ENCODE measurements around the gene COL9A2.
"Not testable (repeated sequence)": the region's sequence is repeated elsewhere in the genome, so short reads cannot be mapped to it uniquely, and the experiment has no call there.

Gene COL9A2

DNA sequence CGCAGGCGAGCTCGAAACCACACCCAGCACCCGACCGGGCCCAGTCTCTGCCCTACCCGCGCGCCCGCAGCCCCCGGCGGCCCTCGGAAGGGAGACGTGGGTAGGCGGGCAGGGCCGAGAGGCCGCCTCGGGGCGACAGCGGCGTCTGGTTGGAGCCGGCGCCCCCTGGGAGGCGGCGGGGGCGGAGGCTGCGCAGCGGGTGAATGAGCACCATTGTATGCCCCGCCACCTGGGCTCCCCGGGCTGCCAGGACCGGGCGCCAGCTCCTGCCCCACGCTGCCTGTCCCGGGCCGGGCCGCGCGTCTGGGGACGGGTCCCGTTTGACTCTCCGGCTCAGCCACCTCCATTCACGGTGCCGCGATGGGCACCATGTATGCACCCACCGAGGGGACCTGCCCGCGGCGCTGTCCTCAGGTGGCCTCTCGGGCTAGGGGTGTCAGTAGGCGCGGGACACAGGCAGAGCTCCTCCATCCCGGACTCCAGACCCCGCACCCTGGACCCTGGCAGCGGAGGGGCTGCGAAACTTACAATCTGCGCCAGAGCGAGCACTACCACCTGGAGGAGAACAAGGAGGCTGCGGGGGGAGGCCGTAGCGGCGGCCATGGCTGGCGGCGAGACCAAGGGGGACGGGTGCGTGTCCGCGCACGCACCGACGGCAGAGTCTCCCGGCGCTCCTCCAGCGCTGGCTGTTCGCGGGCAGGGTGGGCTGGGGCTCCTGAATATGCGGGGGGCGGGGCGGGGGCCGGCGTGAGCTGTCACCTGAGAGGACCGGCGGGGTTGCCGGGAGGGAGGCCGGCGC, at the start of gene COL9A2:
Gene COL9A2 (minus strand): TSS at position 692 of the 799 bp plus-strand sequence. CDS start 89 bp downstream, at position 603.
- peak in 52 of 58 donors; percentile 10 to 89 (median 72) for DNase-seq

DNA sequence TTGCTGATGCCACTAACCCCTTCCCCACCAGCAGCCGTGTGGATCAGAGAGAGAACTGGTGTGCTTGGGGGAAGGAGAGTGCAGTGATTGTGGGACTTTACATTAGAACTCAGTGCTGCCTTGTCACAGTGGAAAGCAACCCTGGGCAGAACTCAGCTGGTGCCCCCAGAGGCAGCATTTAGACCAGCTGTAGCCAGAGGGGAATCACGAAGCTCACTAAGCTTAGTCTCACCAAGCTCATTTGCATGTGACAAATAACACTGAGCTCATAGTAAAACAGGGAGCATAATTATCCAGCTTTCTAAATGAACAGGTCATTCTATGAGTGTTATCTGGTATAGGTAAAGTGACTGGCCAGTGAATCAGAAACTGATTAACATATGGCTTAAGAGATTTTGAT, 46.6 kb upstream of the COL9A2 start:
- no peak for DNase-seq

DNA sequence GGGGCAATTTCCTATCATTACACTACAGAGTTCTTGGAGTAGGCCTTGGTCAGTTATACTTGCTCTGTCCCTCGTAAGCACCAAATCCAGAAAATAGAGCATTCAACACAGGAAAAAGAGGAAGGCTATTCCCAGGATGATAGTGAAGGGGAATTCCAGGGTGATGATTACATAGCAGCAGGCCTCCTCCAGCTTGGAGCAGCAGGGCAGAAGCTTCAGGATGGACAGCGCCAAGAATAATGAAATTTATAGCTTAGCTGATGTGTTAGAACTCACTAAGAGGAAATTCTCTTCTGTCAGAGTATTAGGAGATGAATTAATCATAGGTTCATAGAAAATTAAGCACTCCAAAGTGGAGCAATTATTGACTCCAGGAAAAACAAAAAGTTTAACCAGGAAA, 45.6 kb upstream of the COL9A2 start:
- no peak for DNase-seq

DNA sequence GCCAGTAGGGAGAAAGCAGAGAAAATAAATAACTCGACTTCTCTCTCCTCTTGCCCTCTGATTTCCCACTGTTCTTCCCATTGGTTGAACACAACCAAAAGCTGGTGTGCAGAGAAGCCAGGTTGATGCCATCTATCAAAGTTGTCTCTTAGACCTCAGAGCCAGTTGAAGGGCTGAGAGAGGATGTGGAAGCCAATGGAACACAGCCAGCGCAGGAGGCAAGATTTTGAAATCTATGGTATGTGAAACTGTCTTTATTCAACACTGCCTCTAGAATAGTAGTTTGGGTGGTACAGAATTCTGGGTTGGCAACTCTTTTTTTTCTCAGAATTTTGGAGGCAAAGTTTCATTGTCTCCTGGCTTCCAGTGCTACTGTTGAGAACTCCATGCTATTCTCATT, 45.1 kb upstream of the COL9A2 start:
- no peak for DNase-seq

DNA sequence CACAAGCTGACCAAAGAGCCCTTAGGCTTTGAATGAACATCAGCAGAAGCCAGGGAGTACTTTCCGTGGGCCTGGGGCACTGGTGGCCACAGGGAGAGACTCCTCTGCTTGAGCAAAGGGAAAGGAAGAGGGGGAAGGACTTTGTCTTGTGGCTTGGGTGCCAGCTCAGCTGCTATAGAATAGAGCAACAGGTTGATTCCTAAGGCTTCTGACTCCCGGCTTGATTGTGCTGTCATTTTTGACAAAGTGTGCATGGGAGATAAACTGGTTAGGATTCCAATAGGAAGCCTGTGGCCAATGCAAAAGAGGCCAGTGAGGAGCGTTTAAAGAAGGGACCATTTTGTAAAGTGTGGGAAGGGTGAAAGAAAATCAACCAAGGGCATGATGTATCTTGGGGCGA, 44.6 kb upstream of the COL9A2 start:
- DNase-seq = no peak

DNA sequence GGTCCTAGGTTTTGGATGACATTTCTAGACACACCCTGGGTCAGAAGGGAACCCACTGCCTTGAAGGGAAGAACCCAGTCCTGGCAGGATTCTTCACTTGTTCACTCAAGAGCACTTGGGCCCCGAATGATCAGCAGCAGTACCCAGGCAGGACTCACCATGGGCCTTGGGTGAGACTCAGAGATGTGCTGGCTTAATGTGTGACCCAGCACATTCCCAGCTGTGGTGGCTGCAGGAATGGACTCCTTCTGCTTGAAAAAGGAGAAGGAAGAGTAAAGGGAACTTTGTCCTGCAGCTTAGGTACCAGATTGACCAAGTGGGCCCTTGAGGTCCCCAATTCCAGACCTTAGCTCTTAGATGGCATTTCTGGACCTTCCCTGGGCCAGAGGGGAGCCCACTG, 44.1 kb upstream of the COL9A2 start:
- DNase-seq = no peak

DNA sequence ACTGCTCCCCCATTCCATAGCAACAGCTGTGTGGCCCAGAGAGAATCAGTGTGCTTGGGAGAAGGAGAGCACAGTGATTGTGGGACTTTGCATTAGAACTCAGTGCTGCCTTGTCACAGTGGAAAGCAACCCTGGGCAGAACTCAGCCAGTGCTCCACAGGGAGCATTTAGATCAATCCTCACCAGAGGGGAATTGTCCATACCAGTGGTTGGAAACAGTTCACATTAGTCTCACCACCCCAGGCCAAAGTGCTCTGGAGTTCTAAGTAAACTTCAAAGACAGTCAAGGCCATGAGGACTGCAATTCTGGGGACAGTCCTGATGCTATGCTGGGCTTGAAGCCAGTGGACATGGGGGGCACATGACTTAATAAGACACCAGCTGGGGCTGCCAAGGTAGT, 43.5 kb upstream of the COL9A2 start:
- no peak for DNase-seq

DNA sequence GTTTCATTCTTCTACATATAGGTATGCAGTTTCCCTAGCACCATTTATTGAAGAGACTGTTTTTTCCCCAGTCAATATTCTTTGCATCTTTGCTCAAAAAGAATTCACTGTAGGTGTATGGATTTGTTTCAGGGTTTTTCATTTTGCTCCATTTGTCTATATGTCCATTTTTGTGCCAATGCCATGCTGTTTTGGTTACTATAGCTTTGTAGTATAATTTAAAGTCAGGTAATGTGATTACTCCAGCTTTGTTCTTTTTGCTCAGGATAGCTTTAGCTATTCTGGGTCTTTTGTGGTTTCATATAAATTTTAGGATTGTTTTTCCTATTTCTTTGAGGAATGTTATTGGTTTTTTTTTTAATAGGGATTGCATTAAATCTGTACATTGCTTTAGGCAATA, 40.5 kb upstream of the COL9A2 start:
- no peak for DNase-seq

DNA sequence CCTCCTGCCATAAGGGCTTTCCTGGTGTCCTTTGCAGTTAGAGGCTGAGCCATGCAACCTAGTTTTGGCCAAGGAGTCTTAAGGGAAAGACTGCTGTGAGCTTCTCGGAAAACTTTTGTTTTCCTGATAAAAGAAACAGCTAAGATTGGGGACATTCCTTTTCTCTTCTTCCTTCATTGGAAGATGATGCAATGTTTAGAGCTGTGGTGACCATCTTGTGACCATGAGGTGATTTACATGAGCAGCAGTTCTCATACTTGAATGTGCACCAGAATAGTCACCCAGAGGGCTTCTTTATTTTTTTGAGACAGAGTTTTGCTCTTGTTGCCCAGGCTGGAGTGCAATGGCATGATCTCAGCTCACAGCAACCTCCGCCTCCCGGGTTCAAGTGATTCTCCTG, 36.0 kb upstream of the COL9A2 start:
- no peak for DNase-seq

DNA sequence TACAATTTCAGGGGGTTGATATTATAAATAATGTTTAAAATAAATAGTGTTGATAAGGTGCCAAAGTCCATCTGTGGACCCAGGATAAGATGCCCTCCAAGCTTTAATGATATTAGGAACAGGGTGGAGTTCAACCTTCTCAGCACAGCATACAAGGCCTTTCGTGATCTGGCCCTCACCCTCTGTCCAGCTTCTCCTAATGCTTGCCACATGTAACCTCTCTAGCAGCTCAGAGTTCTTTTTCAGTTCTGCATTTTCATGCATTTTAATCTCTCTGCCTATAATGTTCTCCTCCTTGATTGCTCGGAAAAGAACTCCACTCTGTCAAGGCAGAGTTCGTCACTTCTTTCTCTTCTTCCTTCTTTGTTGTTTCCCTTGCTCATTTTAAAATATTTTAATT, 35.0 kb upstream of the COL9A2 start:
- no peak for DNase-seq

DNA sequence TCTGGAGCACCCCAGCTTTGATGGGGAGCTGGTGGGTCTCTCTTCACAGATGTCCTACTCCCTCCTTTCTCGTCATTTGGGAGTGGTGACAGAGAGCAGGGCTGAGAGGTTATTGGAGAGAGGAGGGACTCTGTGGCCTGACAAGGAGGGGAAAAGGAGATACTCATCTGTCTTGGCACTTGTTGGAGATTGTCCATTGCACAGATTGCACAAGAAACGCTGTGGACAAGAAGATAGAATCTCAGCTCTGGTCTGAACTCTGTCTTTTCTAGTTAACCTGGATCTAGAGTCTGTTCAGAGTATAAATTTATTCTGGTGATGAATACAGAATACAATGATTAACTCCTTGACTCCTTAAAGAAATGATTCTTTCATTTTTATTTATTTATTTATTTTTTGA, 34.0 kb upstream of the COL9A2 start:
- no peak for DNase-seq

DNA sequence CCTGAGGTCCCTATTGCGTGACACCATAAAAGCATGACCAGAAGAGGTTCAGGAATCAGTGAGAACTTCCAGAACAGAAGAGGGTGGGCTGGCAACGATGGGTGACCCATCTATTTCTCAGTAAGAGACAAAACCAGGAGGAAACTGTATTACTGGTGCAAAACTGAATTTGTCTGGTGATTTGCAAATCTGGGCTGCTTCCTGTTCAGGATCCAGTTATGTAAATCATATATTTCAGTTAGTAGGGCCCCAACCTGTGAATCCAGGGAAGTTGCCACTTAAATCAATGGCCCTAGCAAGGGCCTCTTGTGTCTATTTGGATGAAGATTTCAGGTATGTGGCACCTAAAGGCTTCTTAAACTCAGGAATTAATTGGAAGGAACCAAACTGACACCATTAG, 33.3 kb upstream of the COL9A2 start:
- no peak for DNase-seq

DNA sequence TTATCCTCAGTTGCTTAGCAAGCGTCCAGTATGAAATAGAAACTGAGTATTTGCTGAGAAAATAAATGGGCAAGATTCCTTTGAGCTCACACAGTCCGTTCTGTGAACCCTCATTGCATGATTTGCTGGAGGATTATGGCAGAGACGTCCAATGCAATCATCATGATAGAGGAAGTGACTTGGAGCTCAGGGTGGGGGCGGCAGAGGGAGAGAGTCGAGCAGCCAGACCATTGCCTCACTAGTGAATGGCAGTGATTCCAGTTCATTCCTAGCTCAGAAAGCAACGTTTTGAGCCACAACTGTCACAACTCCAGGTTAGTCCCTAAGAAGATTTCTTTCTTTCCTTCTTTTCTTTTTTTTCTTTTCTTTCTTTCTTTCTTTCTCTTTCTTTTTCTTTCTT, 27.5 kb upstream of the COL9A2 start:
- DNase-seq = peak in 29 of 58 donors; percentile 1 to 47 (median 7)

DNA sequence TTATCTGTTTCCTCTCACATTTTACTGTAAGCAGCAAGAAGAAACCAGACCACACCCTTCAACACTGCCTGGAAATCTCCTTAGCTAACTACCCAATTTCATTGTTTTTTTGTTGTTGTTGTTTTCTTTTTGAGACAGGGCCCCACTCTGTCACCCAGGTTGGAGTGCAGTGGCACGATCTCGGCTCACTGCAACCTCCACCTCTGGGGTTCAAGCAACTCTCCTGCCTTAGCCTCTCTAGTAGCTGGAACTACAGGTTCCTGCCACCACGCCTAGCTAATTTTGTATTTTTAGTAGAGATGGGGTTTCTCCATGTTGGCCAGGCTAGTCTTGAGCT, 25.3 kb upstream of the COL9A2 start:
- not testable (repeated sequence) for DNase-seq

DNA sequence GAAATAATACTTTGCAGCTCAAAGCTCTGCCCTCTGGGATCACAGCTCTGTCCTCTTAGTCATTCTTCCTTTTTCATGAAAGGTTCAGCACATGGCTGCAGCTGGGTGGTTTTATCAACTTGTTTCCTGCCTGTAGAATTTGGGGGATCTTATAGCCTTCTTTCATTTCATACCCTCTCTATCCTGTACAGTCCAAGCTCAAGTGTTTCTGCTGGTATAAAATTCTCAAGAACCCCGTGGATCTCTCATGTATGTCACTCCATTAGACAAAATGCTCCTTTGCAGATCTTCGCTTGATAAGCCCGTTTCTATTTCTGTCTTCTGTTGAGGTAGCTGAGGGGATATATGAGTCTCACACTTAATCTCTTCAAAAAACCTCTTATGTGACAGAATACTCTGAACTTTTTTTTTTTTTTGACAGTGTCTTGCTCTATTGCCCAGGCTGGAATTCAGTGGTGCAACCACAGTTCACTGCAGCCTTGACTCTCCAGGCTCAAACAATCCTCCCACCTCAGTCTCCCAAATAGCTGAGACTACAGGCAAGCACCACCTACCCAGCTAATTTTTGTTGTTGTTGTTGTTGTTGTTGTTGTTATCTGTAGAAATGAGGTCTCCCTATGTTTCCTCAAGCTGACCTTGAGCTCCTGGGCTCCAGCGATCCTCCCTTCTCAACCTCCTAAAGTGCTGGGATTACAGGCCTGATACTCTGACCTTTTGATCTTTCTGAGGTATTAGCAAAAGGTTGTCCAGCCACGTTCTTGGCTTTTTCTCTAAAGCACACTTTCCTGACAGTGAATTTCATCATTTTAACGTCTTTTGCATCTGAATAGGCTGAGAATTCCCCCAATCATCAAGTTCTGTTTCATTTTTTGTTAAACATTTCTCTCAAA, 24.6 kb upstream of the COL9A2 start:
- no peak for DNase-seq

DNA sequence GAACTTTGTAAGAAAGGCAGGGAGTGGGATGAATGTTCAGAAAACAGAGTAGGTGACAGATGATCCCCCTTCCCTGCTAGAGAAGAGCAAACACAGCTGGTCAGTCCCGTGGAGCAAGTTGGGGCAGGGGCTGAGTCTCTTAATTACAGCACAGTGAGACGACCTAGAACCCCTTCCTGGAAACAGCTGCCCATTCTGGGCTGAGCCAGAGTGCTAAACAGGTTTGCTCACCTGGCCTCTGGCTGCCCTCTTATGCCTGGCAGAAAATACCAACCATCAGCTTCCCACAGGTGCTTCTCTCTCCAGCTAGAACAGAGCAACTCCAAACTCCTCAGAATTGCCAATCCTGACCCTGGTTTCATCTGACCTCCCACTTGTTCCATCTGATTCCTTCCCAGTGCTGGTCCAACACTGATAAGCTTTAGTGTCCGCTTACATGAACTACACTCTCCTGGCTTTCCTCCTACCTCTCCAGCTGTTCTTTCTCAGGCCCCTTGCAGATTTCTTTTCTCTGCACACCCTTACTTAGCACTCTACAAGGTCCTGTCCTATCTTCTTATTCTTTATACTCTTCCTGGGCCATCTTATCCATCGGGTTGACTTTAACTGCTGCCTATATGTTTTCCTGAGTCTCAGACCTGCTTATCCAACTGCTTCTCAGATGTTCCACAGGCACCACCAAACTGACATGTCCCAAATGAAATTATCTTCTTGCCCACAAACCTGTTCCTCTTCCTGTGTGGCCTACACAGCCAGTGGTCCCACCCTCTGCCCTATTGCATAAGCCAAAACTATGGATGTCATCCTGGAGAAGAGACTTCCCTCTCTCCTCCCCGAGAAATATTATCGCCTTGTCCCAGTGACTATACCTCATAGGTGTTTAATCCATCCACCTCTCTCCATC, 22.6 kb upstream of the COL9A2 start:
- no peak for DNase-seq

DNA sequence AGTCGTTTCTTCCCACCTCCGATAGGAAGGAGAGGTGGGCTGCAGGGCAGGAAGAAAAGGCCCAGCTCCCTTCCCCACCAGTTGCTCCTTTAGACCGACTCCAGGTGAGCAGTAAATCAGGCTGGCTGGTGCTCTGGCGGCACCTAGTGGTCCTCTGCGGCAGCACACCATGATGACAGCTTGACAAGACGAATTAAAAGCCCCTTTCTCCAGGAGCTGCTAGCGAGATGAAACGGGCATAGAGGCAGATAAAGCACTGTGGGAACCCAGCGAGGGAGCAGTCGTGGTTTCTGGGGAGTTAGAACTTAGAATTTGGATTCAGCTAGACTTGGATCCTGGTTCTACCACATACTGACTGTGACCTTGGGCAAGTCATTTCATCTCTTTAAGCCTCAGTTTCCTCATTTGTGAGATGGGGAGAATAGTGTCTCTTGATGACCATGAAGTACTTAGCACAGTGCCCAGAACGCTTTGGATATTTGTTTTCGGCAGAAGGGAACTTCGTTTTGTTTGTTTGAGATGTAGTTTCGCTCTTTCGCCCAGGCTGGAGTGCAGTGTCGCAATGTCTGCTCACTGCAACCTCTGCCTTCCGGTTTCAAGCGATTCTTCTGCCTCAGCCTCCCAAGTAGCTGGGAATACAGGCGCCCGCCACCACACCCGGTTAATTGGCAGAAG, 21.8 kb upstream of the COL9A2 start:
- DNase-seq = peak in 56 of 58 donors; percentile 3 to 84 (median 52)

DNA sequence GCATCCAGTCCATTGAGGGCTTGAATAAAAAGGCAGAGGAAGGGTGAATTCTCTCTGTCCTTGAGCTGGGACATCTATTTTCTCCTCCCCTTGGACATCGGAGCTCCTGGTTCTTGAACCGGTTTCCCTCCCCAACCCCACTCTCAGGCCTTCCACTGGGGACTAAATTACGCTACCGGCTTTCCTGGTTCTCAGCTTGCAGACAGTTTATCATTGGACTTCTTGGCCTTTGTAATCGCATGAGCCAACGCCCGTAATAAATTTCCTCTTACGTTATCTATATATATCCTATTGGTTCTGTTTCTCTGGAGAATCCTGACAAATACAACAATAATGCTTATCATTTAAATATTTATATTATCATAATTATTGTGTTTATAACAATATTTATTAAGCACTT, 20.4 kb upstream of the COL9A2 start:
- DNase-seq = no peak

DNA sequence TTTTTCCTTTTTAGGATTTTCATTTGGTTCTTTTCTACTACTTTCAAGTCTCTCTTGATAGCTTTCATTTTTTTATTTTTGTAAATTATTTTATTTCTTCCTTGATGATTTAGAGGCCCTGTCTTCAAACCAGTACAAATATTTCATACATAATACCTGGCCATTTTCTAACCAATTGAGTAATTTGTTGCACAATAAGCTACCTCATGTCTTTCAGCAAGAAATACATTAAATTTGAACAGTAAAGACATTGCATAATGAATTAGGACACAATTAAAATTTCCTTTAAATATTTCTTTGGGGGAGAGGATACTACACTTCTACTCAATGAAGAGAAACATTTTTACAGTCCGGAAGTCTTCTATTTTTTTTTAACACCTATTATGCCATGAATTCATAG, 15.6 kb upstream of the COL9A2 start:
- DNase-seq = no peak

DNA sequence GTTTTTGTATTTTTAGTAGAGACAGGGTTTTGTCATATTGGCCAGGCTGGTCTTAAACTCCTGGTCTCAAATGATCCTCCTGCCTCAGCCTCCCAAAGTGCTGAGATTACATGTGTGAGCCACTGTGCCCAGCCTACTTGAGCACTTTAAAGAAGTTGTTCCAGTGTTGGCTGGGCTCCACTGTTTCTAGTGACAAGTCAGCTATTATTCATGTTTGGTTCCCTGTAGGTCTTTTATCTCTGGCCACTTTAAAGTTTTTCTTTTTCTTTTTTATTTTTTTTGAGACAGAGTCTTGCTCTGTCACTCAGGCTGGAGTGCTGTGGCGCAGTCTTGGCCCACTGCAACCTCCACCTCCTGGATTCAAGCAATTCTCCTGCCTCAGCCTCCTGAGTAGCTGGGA, 14.3 kb upstream of the COL9A2 start:
- DNase-seq = not testable (repeated sequence)

Measured in anterior cingulate cortex (tissue), 58 donors.